AG04450 (cell line): ENCODE data around the gene OR1D2. TPM values are rescaled to one million over a fixed set of nuclear protein-coding genes. Genes with fewer than 3 reads are reported as not detected.

ENCODE experiments used
- CTCF ChIA-PET: fragments of 300-600, 350-600 bp; formaldehyde crosslinking; extraction: SDS; loops from one replicate; lab custom pipeline; 2022; ENCODE audit warnings: antibody characterized with exemption, inconsistent platforms; lab: Charles Lee
- POLR2A ChIA-PET: fragments of 350-600 bp; formaldehyde crosslinking; extraction: SDS; loops from one replicate; lab custom pipeline; 2021; ENCODE audit warnings: antibody characterized with exemption, inconsistent platforms; lab: Yijun Ruan, JAX
- DNase-seq: peaks from one replicate; pipeline ENCODE4 v3.0.0-alpha.2; 2011; ENCODE audit warnings: low read depth, low spot score
- H3K27ac ChIP-seq: one replicate; pipeline ENCODE4 v1.5.1; 2012; ENCODE audit warnings: low read depth, low read length, control low read depth
- H3K27me3 ChIP-seq: one replicate; pipeline ENCODE4 v1.6.0; 2012; ENCODE audit warnings: low read length; ENCODE audit not compliant: control insufficient read depth, insufficient read depth
- H3K4me3 ChIP-seq: 2 replicates; pipeline ENCODE4 v1.5.1; 2011; ENCODE audit warnings: mild to moderate bottlenecking, low read depth, low read length, control low read depth
- H3K9me3 ChIP-seq: 2 replicates; pipeline ENCODE4 v1.5.1; 2012; ENCODE audit warnings: low read length; ENCODE audit not compliant: control insufficient read depth, insufficient read depth
- CTCF ChIP-seq: IDR thresholded peaks from 2 replicates; pipeline ENCODE4 v1.5.1; 2011; ENCODE audit warnings: low read depth, low read length, control low read depth, inconsistent platforms
- polyA plus RNA-seq: library from polyadenylated mRNA; depleted of rRNA; stranded (reverse); fragments of >200 nt; gene quantifications from 2 replicates; pipeline ENCODE4 v1.2.3, GENCODE V29; 2011; rRNA removed

Gene OR1D2
- polyA plus RNA-seq, 1 experiment: not detected

GRCh38 chr17:3040882-3041281 lies 63.3 kb downstream of the OR1D2 start:
- H3K27me3 ChIP-seq: no peaks in the 10 kb centered on the region
- no peak for DNase-seq
- TF ChIP-seq CTCF: no peak
- H3K4me3 ChIP-seq: no peak overlapping the region
- CTCF ChIA-PET: interaction anchor here (2.7 kb wide), 1 partner anchor 8 kb away, joined by 12 read pairs; no protein-coding TSS in a partner anchor
- peaks cover 16% of the 10 kb centered on the region for H3K9me3 ChIP-seq
- POLR2A ChIA-PET: no interaction called here
- H3K27ac ChIP-seq: no peak overlapping the region

GRCh38 chr17:3039736-3040135 lies 64.5 kb downstream of the OR1D2 start:
- POLR2A ChIA-PET: no interaction called here

GRCh38 chr17:3038941-3039340 lies 65.3 kb downstream of the OR1D2 start:
- Histone ChIP-seq H3K9me3 (peaks cover 9% of the 10 kb centered on the region), H3K4me3 (no peak overlapping the region), H3K27ac (no peak overlapping the region), H3K27me3 (no peaks in the 10 kb centered on the region)
- ChIA-PET CTCF (interaction anchor here (2.7 kb wide), 1 partner anchor 10 kb away, joined by 12 read pairs; no protein-coding TSS in a partner anchor), POLR2A (no interaction called here)
- no peak for DNase-seq
- TF ChIP-seq CTCF: no peak

More at GRCh38 chr17:3039736-3040135, 64.5 kb downstream of the OR1D2 start:
- Histone ChIP-seq H3K27me3 (no peaks in the 10 kb centered on the region), H3K9me3 (peaks cover 16% of the 10 kb centered on the region), H3K27ac (no peak overlapping the region), H3K4me3 (no peak overlapping the region)
- CTCF ChIA-PET: interaction anchor here (0.6 to 2.7 kb wide), 2 partner anchors 9 to 600 kb away, joined by 3 to 12 read pairs; no protein-coding TSS in a partner anchor
- DNase-seq: no peak
- TF ChIP-seq CTCF: no peak

Other genes with a start within 250 kb of the OR1D2 start
- not detected in 2 replicates for gene OR1D5, start 40.8 kb downstream of the OR1D2 start, polyA plus RNA-seq
- not detected in 2 replicates for gene OR1G1, start 23.1 kb upstream of the OR1D2 start, polyA plus RNA-seq
- not detected in 2 replicates for gene OR1A2, start 93.1 kb upstream of the OR1D2 start, polyA plus RNA-seq
- gene OR1A1, start 103.2 kb upstream of the OR1D2 start, polyA plus RNA-seq: not detected in 2 replicates
- gene OR3A1, start 193.9 kb upstream of the OR1D2 start, polyA plus RNA-seq: not detected in 2 replicates